ENCODE measurements around the gene L2HGDH. TPM values are rescaled to one million over a fixed set of nuclear protein-coding genes. Genes with fewer than 3 reads are reported as not detected.

L2HGDH gene
- total RNA-seq, 1 experiment from 2014 or later: 22.6 TPM

DNA sequence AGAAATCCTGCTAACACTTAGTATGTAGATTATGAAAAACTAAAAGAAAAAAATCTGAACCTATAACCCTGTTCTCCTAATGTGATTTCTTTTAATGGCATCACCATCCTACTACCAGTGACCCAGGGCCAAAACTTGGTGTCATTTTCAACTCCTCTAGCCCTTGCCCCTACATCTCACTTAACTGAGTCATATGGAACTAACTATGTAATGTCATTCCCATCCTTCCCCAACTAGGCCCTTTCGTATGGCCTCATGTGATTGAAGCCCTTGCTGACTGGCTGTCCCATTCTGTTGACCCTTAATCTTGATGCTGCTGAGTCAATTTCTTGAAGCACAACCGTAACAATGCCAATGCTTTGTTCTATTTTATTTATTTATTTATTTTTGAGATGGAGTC is 7.7 kb upstream of the L2HGDH start:
- Histone ChIP-seq H3K4me2 (ENCODE audit: insufficient read depth, insufficient read length, low read length) (no peak overlapping the region), H3K23me2 (ENCODE audit: insufficient read length, low read depth, low read length, poor library complexity, severe bottlenecking) (no peaks in the 10 kb centered on the region)

More for the DNA sequence above, 7.7 kb upstream of the L2HGDH start:
- Histone ChIP-seq H2BK20ac (ENCODE audit: low read depth, low read length, poor library complexity, severe bottlenecking) (no peak overlapping the region), H3K14ac (ENCODE audit: insufficient read depth, low read length) (no peak overlapping the region), H3K18ac (ENCODE audit: insufficient read length, low read depth, low read length) (no peak overlapping the region), H3K9ac (ENCODE audit: extremely low read depth, insufficient read length, low read length) (no peak overlapping the region), H3K4me1 (ENCODE audit: insufficient read depth, low read length) (no peaks in the 10 kb centered on the region), H3K23ac (ENCODE audit: insufficient read length, low read depth, low read length) (no peak overlapping the region), H4K8ac (replicated peaks; ENCODE audit: insufficient read length, low read depth, low read length) (no peak overlapping the region), H2BK12ac (ENCODE audit: insufficient read length, low read depth, low read length) (no peak overlapping the region), H2AFZ (ENCODE audit: low read length) (no peak overlapping the region), H3K27me3 (ENCODE audit: insufficient read depth, low read length) (no peaks in the 10 kb centered on the region), H2AK5ac (ENCODE audit: insufficient read length, low read length) (no peak overlapping the region), H4K91ac (ENCODE audit: insufficient read length, low read depth, low read length) (no peak overlapping the region), H2BK15ac (ENCODE audit: low read depth, low read length) (no peak overlapping the region), H3K4ac (ENCODE audit: low read depth, low read length) (no peak overlapping the region), H4K5ac (ENCODE audit: insufficient read length, low read depth, low read length) (no peak overlapping the region), H3K79me2 (ENCODE audit: insufficient read depth, low read length) (no peaks in the 10 kb centered on the region), H2BK120ac (ENCODE audit: low read depth, low read length, poor library complexity, severe bottlenecking) (no peak overlapping the region), H3K9me3 (ENCODE audit: control insufficient read depth, low read depth, low read length) (no peaks in the 10 kb centered on the region), H3K27ac (ENCODE audit: insufficient read length, low read depth, low read length) (no peak overlapping the region), H2BK5ac (ENCODE audit: insufficient read length, low read length) (no peak overlapping the region), H3K56ac (ENCODE audit: insufficient read length, low read depth, low read length) (no peak overlapping the region), H4K20me1 (ENCODE audit: control insufficient read depth, insufficient read depth, insufficient read length) (no peaks in the 10 kb centered on the region), H3K79me1 (ENCODE audit: insufficient read depth, low read depth, low read length, poor library complexity, severe bottlenecking) (no peaks in the 10 kb centered on the region), H3T11ph (ENCODE audit: low read length) (no peak overlapping the region)
- no peak for DNase-seq
- peaks cover 3 to 9% of the 10 kb centered on the region in 2 experiments; a peak in 3 of 5 replicates for H3K9me3 Mint-ChIP-seq
- no peak overlapping the region for H3K4me3 Mint-ChIP-seq
- WGBS (ENCODE audit: extremely low coverage, insufficient read length, low lambda C conversion rate): no CpG with 5 or more reads among the region's 2 CpGs
- H3K36me3 Mint-ChIP-seq (ENCODE audit: insufficient read depth in 1 of 3, low read depth in 3 of 3): peaks cover 11 to 28% (median 27%) of the 10 kb centered on the region in 3 experiments
- no peaks in the 10 kb centered on the region; the same call in 1 of the 2 replicates for H3K27me3 Mint-ChIP-seq (ENCODE audit: low read depth)
- H3K27ac Mint-ChIP-seq: no peak overlapping the region; a peak in 1 of 7 replicates
- TF ChIP-seq, protein P1, sequence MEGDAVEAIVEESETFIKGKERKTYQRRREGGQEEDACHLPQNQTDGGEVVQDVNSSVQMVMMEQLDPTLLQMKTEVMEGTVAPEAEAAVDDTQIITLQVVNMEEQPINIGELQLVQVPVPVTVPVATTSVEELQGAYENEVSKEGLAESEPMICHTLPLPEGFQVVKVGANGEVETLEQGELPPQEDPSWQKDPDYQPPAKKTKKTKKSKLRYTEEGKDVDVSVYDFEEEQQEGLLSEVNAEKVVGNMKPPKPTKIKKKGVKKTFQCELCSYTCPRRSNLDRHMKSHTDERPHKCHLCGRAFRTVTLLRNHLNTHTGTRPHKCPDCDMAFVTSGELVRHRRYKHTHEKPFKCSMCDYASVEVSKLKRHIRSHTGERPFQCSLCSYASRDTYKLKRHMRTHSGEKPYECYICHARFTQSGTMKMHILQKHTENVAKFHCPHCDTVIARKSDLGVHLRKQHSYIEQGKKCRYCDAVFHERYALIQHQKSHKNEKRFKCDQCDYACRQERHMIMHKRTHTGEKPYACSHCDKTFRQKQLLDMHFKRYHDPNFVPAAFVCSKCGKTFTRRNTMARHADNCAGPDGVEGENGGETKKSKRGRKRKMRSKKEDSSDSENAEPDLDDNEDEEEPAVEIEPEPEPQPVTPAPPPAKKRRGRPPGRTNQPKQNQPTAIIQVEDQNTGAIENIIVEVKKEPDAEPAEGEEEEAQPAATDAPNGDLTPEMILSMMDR (conservative IDR thresholded peaks at IDR 0.05): no peak
- H3K4me1 Mint-ChIP-seq: peaks cover 3% of the 10 kb centered on the region in 2 experiments; a peak in 2 of 4 replicates

Data from H9 (cell line).